H9 (cell line): ENCODE results near the gene DHRS7B. TPM values are rescaled to one million over a fixed set of nuclear protein-coding genes. Genes with fewer than 3 reads are reported as not detected.

Experiments used
- DNase-seq: peaks from one replicate; pipeline ENCODE4 v3.0.0-alpha.2; 2017
- H2AFZ ChIP-seq: one replicate; pipeline ENCODE4 v1.6.1; 2013; ENCODE audit warnings: mild to moderate bottlenecking, low read length, control low read depth, moderate library complexity
- H2AK5ac ChIP-seq: 2 replicates; pipeline ENCODE4 v1.6.1; 2013; ENCODE audit warnings: low read length, control low read depth, mixed read lengths; ENCODE audit not compliant: insufficient read length
- H2BK120ac ChIP-seq: one replicate; pipeline ENCODE4 v1.6.1; 2013; ENCODE audit warnings: low read depth, mild to moderate bottlenecking, low read length, control low read depth, inconsistent platforms; ENCODE audit not compliant: poor library complexity, severe bottlenecking
- H2BK12ac ChIP-seq: 2 replicates; pipeline ENCODE4 v1.6.1; 2013; ENCODE audit warnings: low read length, control low read depth, mixed read lengths, low read depth; ENCODE audit not compliant: insufficient read length
- H2BK15ac ChIP-seq: 2 replicates; pipeline ENCODE4 v1.6.1; 2013; ENCODE audit warnings: low read depth, low read length, control low read depth
- H2BK20ac ChIP-seq: one replicate; pipeline ENCODE4 v1.6.1; 2013; ENCODE audit warnings: low read depth, mild to moderate bottlenecking, low read length, control low read depth, inconsistent platforms; ENCODE audit not compliant: poor library complexity, severe bottlenecking
- H2BK5ac ChIP-seq: 2 replicates; pipeline ENCODE4 v1.6.1; 2013; ENCODE audit warnings: low read length, control low read depth, mixed read lengths; ENCODE audit not compliant: insufficient read length
- H3K14ac ChIP-seq: 2 replicates; pipeline ENCODE4 v1.6.1; 2013; ENCODE audit warnings: low read length, control low read depth; ENCODE audit not compliant: insufficient read depth
- H3K18ac ChIP-seq: 2 replicates; pipeline ENCODE4 v1.6.1; 2013; ENCODE audit warnings: low read depth, mild to moderate bottlenecking, mixed read lengths, low read length, control low read depth; ENCODE audit not compliant: insufficient read length
- H3K23ac ChIP-seq: 2 replicates; pipeline ENCODE4 v1.6.1; 2013; ENCODE audit warnings: low read length, control low read depth, mixed read lengths, low read depth; ENCODE audit not compliant: insufficient read length
- H3K23me2 ChIP-seq: 2 replicates; pipeline ENCODE4 v1.6.1; 2013; ENCODE audit warnings: low read depth, mild to moderate bottlenecking, mixed read lengths, low read length, control low read depth; ENCODE audit not compliant: insufficient read length, poor library complexity, severe bottlenecking
- H3K27ac ChIP-seq: 2 replicates; pipeline ENCODE4 v1.5.1; 2013; ENCODE audit warnings: low read length, control low read depth, mixed read lengths, low read depth; ENCODE audit not compliant: insufficient read length
- H3K27me3 ChIP-seq: 2 replicates; pipeline ENCODE4 v1.6.1; 2013; ENCODE audit warnings: low read length, control low read depth, inconsistent platforms; ENCODE audit not compliant: insufficient read depth
- H3K4ac ChIP-seq: 2 replicates; pipeline ENCODE4 v1.6.1; 2013; ENCODE audit warnings: low read depth, mild to moderate bottlenecking, control low read depth, inconsistent platforms, low read length, moderate library complexity
- H3K4me1 ChIP-seq: 2 replicates; pipeline ENCODE4 v1.6.1; 2013; ENCODE audit warnings: low read length, control low read depth, inconsistent platforms; ENCODE audit not compliant: insufficient read depth
- H3K4me2 ChIP-seq: 2 replicates; pipeline ENCODE4 v1.6.1; 2013; ENCODE audit warnings: low read length, control low read depth, mixed read lengths; ENCODE audit not compliant: insufficient read length, insufficient read depth
- H3K56ac ChIP-seq: 2 replicates; pipeline ENCODE4 v1.6.1; 2013; ENCODE audit warnings: low read depth, mild to moderate bottlenecking, mixed read lengths, low read length, control low read depth; ENCODE audit not compliant: insufficient read length
- H3K79me1 ChIP-seq: 2 replicates; pipeline ENCODE4 v1.6.1; 2013; ENCODE audit warnings: low read depth, mild to moderate bottlenecking, moderate library complexity, low read length, control low read depth, inconsistent platforms; ENCODE audit not compliant: insufficient read depth, poor library complexity, severe bottlenecking
- H3K79me2 ChIP-seq: 2 replicates; pipeline ENCODE4 v1.6.1; 2013; ENCODE audit warnings: low read length, control low read depth, inconsistent platforms; ENCODE audit not compliant: insufficient read depth
- H3K9ac ChIP-seq: 2 replicates; pipeline ENCODE4 v1.6.1; 2013; ENCODE audit warnings: low read length, control low read depth, mixed read lengths; ENCODE audit not compliant: insufficient read length; ENCODE audit errors: extremely low read depth
- H3K9me3 ChIP-seq: one replicate; pipeline ENCODE4 v1.6.1; 2013; ENCODE audit warnings: low read depth, low read length, inconsistent platforms; ENCODE audit not compliant: control insufficient read depth
- H3T11ph ChIP-seq: one replicate; pipeline ENCODE4 v1.6.1; 2013; ENCODE audit warnings: mild to moderate bottlenecking, low read length, control low read depth, inconsistent platforms
- H4K20me1 ChIP-seq: one replicate; pipeline ENCODE4 v1.6.1; 2013; ENCODE audit not compliant: control insufficient read depth, insufficient read length, insufficient read depth
- H4K5ac ChIP-seq: 2 replicates; pipeline ENCODE4 v1.6.1; 2013; ENCODE audit warnings: low read depth, mild to moderate bottlenecking, mixed read lengths, low read length, control low read depth; ENCODE audit not compliant: insufficient read length
- H4K8ac ChIP-seq: replicated peaks from 2 replicates; pipeline ENCODE4 v1.6.1; 2013; ENCODE audit warnings: low read length, control low read depth, mixed read lengths, low read depth; ENCODE audit not compliant: insufficient read length
- H4K91ac ChIP-seq: 2 replicates; pipeline ENCODE4 v1.6.1; 2013; ENCODE audit warnings: low read depth, mild to moderate bottlenecking, moderate library complexity, mixed read lengths, low read length, control low read depth; ENCODE audit not compliant: insufficient read length
- H3K27ac Mint-ChIP-seq, 3 experiments: 2 replicates in 2 of 3; 3 replicates in 1 of 3; pipeline ENCODE4 v1.8.0; 2020 to 2021; ENCODE audit warnings: mixed read lengths in 3 of 3, mild to moderate bottlenecking in 1 of 3, moderate library complexity in 1 of 3
- H3K27me3 Mint-ChIP-seq: 2 replicates; pipeline ENCODE4 v1.8.0; 2021; ENCODE audit warnings: low read depth, mild to moderate bottlenecking, moderate library complexity, mixed read lengths
- H3K36me3 Mint-ChIP-seq, 3 experiments: 2 replicates in 2 of 3; 3 replicates in 1 of 3; pipeline ENCODE4 v1.8.0; 2020 to 2021; ENCODE audit warnings: low read depth in 3 of 3, mixed read lengths in 3 of 3; ENCODE audit not compliant: insufficient read depth in 1 of 3
- H3K4me1 Mint-ChIP-seq, 2 experiments: 2 replicates each; pipeline ENCODE4 v1.8.0; 2020; ENCODE audit warnings: mixed read lengths in 2 of 2
- H3K4me3 Mint-ChIP-seq, 2 experiments: 2 replicates in 1 of 2; 3 replicates in 1 of 2; pipeline ENCODE4 v1.8.0; 2020 to 2021; ENCODE audit warnings: mild to moderate bottlenecking in 2 of 2, mixed read lengths in 2 of 2, moderate library complexity in 1 of 2
- H3K9me3 Mint-ChIP-seq, 2 experiments: 2 replicates in 1 of 2; 3 replicates in 1 of 2; pipeline ENCODE4 v1.8.0; 2020; ENCODE audit warnings: mild to moderate bottlenecking in 2 of 2, mixed read lengths in 2 of 2, moderate library complexity in 1 of 2
- CTCF ChIP-seq: fragments of 200-600 bp; sonication (generic); conservative IDR thresholded peaks from 3 replicates; pipeline ENCODE4 v1.8.0; 2021; ENCODE audit warnings: antibody characterized with exemption, mild to moderate bottlenecking
- WGBS: extraction: QIAGEN DNeasy Blood & Tissue Kit; methylation state at CpG from one replicate; pipeline ENCODE4 v1.1.7; 2013; ENCODE audit warnings: missing lambda C conversion rate, low lambda C conversion rate, mixed read lengths; ENCODE audit not compliant: insufficient read length; ENCODE audit errors: extremely low coverage; 5-methylcytosine and 5-hydroxymethylcytosine counted together
- total RNA-seq: library from RNA; stranded (reverse); gene quantifications from 2 replicates; pipeline ENCODE4 v1.2.1, GENCODE V29; 2021

The DHRS7B gene
- total RNA-seq, 1 experiment from 2014 or later = 20.3 TPM

GRCh38 chr17:21211825-21212479 lies 85.2 kb downstream of the DHRS7B start:
- no peak for TF ChIP-seq CTCF
- H2BK5ac ChIP-seq = no peak overlapping the region
- no peak overlapping the region for H3T11ph ChIP-seq
- no peak overlapping the region for H2AK5ac ChIP-seq
- no CpG with 5 or more reads among the region's 9 CpGs for WGBS
- no peak overlapping the region for H2BK12ac ChIP-seq
- H2AFZ ChIP-seq = no peak overlapping the region
- peak overlapping the region in 2 of 3 experiments; percentile 50 to 84; a peak in 2 of 7 replicates for H3K27ac Mint-ChIP-seq
- no peak overlapping the region for H3K9ac ChIP-seq
- H3K27me3 ChIP-seq = no peaks in the 10 kb centered on the region
- no peaks in the 10 kb centered on the region for H3K9me3 ChIP-seq
- no peak overlapping the region for H3K4ac ChIP-seq
- H3K4me2 ChIP-seq = peak overlapping the region; percentile 97
- DNase-seq = no peak
- no peak overlapping the region for H2BK120ac ChIP-seq
- H3K79me2 ChIP-seq = peaks cover 56% of the 10 kb centered on the region
- H3K18ac ChIP-seq = no peak overlapping the region
- H4K8ac ChIP-seq = no peak overlapping the region
- H3K27me3 Mint-ChIP-seq = no peaks in the 10 kb centered on the region; the same call in 1 of the 2 replicates
- H3K4me3 Mint-ChIP-seq = peak overlapping the region; percentile 93 to 97
- peaks cover 3% of the 10 kb centered on the region for H4K20me1 ChIP-seq
- no peak overlapping the region for H4K91ac ChIP-seq
- no peak overlapping the region for H3K23ac ChIP-seq
- H2BK15ac ChIP-seq = no peak overlapping the region
- H3K4me1 ChIP-seq = peaks cover 2% of the 10 kb centered on the region; the same call in 1 of the 2 replicates
- peaks cover 35 to 40% of the 10 kb centered on the region in 2 experiments for H3K4me1 Mint-ChIP-seq
- H3K23me2 ChIP-seq = peaks cover 17% of the 10 kb centered on the region
- no peaks in the 10 kb centered on the region for H3K9me3 Mint-ChIP-seq
- no peak overlapping the region for H2BK20ac ChIP-seq
- H3K14ac ChIP-seq = no peak overlapping the region
- H3K56ac ChIP-seq = no peak overlapping the region
- peaks cover 9 to 25% (median 11%) of the 10 kb centered on the region in 3 experiments; a peak in 6 of 7 replicates for H3K36me3 Mint-ChIP-seq
- no peak overlapping the region for H4K5ac ChIP-seq
- H3K79me1 ChIP-seq = peaks cover 4% of the 10 kb centered on the region
- no peak overlapping the region for H3K27ac ChIP-seq
